Heart left ventricle (tissue), 16 donors: ENCODE results near the gene ARVCF. TPM values are rescaled to one million over a fixed set of nuclear protein-coding genes. Genes with fewer than 3 reads are reported as not detected.

Experiments used
- ATAC-seq, 4 donors: fragments of 200-7000 bp; cut with Tn5 transposase; one replicate each; pipeline ENCODE4 v1.9.1; 2020 to 2022; ENCODE audit warnings: moderate library complexity in 4 of 4, mild to moderate bottlenecking in 3 of 4, moderate number of reproducible peaks in 1 of 4
- DNase-seq, 5 donors: peaks; one replicate each; pipeline ENCODE4 v3.0.0-alpha.2; 2020
- H3K27ac ChIP-seq, 12 donors: fragments of 200-600 bp; sonication (generic) in 4 of 12; one replicate each; pipeline versions ENCODE4 v1.5.0 to v1.8.0; 2016 to 2022; ENCODE audit warnings: mild to moderate bottlenecking in 2 of 12
- H3K27me3 ChIP-seq, 9 donors: fragments of 200-600 bp; sonication (generic) in 2 of 9; one replicate each; pipeline versions ENCODE4 v1.5.1 to v1.8.0; 2016 to 2022; ENCODE audit warnings: mild to moderate bottlenecking in 3 of 9
- H3K36me3 ChIP-seq, 9 donors: fragments of 200-600 bp; sonication (generic) in 2 of 9; one replicate each; pipeline versions ENCODE4 v1.5.0 to v1.8.0; 2018 to 2022; ENCODE audit warnings: mild to moderate bottlenecking in 2 of 9
- H3K4me1 ChIP-seq, 12 donors: fragments of 200-600 bp; sonication (generic) in 4 of 12; one replicate each; pipeline versions ENCODE4 v1.5.0 to v1.8.0; 2016 to 2022; ENCODE audit warnings: mild to moderate bottlenecking in 3 of 12
- H3K4me3 ChIP-seq, 12 donors: fragments of 200-600 bp; sonication (generic) in 4 of 12; one replicate each; pipeline versions ENCODE4 v1.5.0 to v1.8.0; 2017 to 2022; ENCODE audit warnings: mild to moderate bottlenecking in 9 of 12, moderate library complexity in 4 of 12
- H3K9me3 ChIP-seq, 12 donors: fragments of 200-600 bp; sonication (generic) in 4 of 12; one replicate each; pipeline versions ENCODE4 v1.5.0 to v1.8.0; 2016 to 2022; ENCODE audit warnings: mild to moderate bottlenecking in 1 of 12
- POLR2A ChIP-seq, 2 donors: fragments of 450-650 bp; IDR thresholded peaks; one replicate each; pipeline ENCODE4 v1.6.1; 2017; ENCODE audit warnings: antibody characterized with exemption in 2 of 2, mild to moderate bottlenecking in 2 of 2, moderate library complexity in 2 of 2
- WGBS, 4 donors: extraction: QIAGEN DNeasy Blood & Tissue Kit in 2 of 4; methylation state at CpG; one replicate each; pipeline versions ENCODE4 v1.1.5 to v1.1.7; 2013 to 2018; 5-methylcytosine and 5-hydroxymethylcytosine counted together
- intact Hi-C, 10 donors: fragments of 100-400 bp; cut with DNase I; formaldehyde crosslinking; loops; one replicate each; pipeline versions ENCODE4 v1.11.1 to v1.14.2; 2022
- polyA plus RNA-seq, 2 donors: library from polyadenylated mRNA; stranded (reverse); fragments of 200-250 nt; gene quantifications; one replicate each; pipeline ENCODE4 v1.2.3, GENCODE V29; 2013
- total RNA-seq, 9 donors: library from RNA; depleted of rRNA in 2 of 9; stranded (reverse); fragments of >200 nt in 2 of 9; fragmentation: NEBNext Ultra II Directional in 3 of 9; extraction: Animal tissue kit (Norgen Biotek cat#: 25700) in 3 of 9; gene quantifications; one replicate each; pipeline versions ENCODE4 v1.1.0 to v1.2.4, GENCODE V29; 2016 to 2023
- TF ChIP-seq, protein P1 (sequence below), 12 donors: fragments of 200-600 bp; sonication (generic) in 4 of 12; IDR thresholded peaks; one replicate each; pipeline versions ENCODE4 v1.5.0 to v1.8.0; 2018 to 2022; ENCODE audit warnings: antibody characterized with exemption in 12 of 12, mild to moderate bottlenecking in 5 of 12
- donor health status: ischemic (EF 13 %, LVEDD 7.1; RV severe dilation, severe dysfunction).
- donor health status: healthy with polysubstance abuse.
- donor health status: DM: no; HTN: yes; CAD: no.
- donor health status: DM: no; HTN: no; CAD: no.
- donor health status: ischemic (EF 25% LVEDD 6.9; RV normal size, moderate dysfunction).
- donor health status: ischemic (EF 25% LVEDD 5.7; RV mildly dilated, moderate dysfunction).
- donor health status: healthy.
- donor health status: DM: yes; HTN: yes; CAD: no.
- donor health status: ischemic (EF 35%, LVEDD 5.7; RV mildly dilated, moderate dysfunction).
- donor health status: nonischemic (EF 11% LVEDD 7.7; RV severe dilation, severe dysfunction).
- donor health status: DM: yes; HTN: yes; CAD: no.
- donor health status: PGD.
- donor health status: ischemic (EF 29% LVEDD 5.4; RV normal size, mild dysfunction).
- donor health status: nonischemic (EF 23%, LVEDD 6.1; RV moderate dilation, normal function).

Gene ARVCF
- total and polyA plus RNA-seq, 11 donors: 21.2 to 46.6 (median 33.3) TPM

DNA sequence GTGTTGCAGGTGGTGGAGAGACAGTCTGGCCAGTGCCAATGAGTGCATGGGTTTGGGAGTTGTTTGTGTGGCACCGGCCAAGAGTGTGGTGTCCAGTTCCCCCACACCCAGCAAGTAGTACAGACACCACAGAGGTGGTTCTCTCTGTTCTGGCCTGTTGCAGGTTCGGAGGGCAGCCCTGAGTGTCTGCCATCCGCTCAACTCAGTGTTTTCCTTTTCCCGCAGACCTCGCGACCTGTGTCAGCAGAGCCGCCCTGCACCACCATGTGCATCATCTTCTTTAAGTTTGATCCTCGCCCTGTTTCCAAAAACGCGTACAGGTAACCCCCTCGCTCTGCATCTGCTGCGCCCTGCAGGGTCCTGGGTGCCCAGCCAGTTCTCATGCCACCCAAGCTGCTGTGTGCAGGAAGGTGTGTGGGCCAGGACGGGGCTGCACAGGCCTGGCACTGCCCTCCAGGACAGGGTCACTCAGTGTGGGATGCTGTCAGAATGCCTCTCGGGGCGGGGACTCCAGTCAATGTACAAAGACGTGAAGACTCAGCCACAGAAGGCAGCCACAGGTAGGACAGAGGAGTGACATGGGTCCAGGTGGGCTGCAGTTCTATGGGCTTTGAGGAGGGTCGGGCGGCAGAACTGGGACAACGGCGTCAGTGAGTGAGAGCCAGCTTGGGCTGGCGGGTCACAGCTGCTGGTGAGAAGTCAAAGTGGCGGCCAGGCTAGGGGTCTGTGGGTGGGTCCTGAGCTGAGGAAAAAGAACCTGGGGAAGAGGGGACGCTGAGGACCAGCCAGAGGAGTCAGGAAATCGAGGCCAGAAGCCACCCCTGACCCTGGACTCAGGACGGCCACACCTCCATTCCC is 20.1 kb upstream of the ARVCF start:
- TF ChIP-seq, protein P1, sequence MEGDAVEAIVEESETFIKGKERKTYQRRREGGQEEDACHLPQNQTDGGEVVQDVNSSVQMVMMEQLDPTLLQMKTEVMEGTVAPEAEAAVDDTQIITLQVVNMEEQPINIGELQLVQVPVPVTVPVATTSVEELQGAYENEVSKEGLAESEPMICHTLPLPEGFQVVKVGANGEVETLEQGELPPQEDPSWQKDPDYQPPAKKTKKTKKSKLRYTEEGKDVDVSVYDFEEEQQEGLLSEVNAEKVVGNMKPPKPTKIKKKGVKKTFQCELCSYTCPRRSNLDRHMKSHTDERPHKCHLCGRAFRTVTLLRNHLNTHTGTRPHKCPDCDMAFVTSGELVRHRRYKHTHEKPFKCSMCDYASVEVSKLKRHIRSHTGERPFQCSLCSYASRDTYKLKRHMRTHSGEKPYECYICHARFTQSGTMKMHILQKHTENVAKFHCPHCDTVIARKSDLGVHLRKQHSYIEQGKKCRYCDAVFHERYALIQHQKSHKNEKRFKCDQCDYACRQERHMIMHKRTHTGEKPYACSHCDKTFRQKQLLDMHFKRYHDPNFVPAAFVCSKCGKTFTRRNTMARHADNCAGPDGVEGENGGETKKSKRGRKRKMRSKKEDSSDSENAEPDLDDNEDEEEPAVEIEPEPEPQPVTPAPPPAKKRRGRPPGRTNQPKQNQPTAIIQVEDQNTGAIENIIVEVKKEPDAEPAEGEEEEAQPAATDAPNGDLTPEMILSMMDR (IDR thresholded peaks at IDR 0.05): no peak
- TF ChIP-seq POLR2A (IDR thresholded peaks at IDR 0.05): no peak
- H3K27ac ChIP-seq: no peak overlapping the region
- peaks cover 0 to 64% (median 55%) of the 10 kb centered on the region in 9 donors for H3K36me3 ChIP-seq
- 92 to 96% (median 95%) methylated on average over 25 of the region's 25 CpGs for WGBS, 4 donors
- no peak for ATAC-seq
- H3K27me3 ChIP-seq: no peaks in the 10 kb centered on the region
- intact Hi-C loops: loop anchor here in 2 of 10 donors (5.0 to 10.0 kb wide), 2 partner anchors 41 to 48 kb away; partner anchors contain the start of gene DGCR8 (in 1 of the 2)
- no peaks in the 10 kb centered on the region for H3K9me3 ChIP-seq
- no peak for DNase-seq
- H3K4me3 ChIP-seq: no peak overlapping the region
- peaks cover 10 to 57% (median 35%) of the 10 kb centered on the region in 12 donors for H3K4me1 ChIP-seq

DNA sequence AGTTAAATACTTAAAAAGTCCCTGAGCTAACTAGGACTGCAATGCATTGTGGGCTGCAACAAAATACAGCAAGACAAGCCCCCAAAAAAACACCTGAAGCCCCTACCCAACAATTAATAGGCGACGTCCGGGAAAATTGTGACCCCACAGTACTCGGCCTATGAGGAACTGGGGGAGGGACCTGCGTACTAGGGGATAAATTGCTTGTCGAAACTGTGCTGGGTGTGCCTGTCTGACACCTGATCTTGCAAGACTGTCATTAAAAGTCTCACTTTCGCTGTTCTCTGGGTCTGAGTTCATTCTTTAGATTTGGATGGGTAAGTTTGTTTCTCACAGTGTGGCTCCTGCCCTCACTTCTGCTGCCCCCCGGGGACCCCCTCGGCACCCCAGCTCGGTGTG is 19.5 kb upstream of the ARVCF start:
- H3K27ac ChIP-seq: no peak overlapping the region
- H3K4me1 ChIP-seq: peaks cover 11 to 64% (median 40%) of the 10 kb centered on the region in 12 donors
- H3K9me3 ChIP-seq: no peaks in the 10 kb centered on the region
- TF ChIP-seq POLR2A (IDR thresholded peaks at IDR 0.05): no peak
- TF ChIP-seq, protein P1 (IDR thresholded peaks at IDR 0.05): no peak
- DNase-seq (no peak), ATAC-seq (no peak)
- no peak overlapping the region for H3K4me3 ChIP-seq
- intact Hi-C loops: loop anchor here in 2 of 10 donors (5.0 to 10.0 kb wide), 2 partner anchors 41 to 49 kb away; partner anchors contain the start of gene DGCR8 (in 1 of the 2)
- 86 to 94% (median 91%) methylated on average over 10 of the region's 10 CpGs for WGBS, 4 donors
- no peaks in the 10 kb centered on the region for H3K27me3 ChIP-seq
- H3K36me3 ChIP-seq: peaks cover 0 to 64% (median 50%) of the 10 kb centered on the region in 9 donors

DNA sequence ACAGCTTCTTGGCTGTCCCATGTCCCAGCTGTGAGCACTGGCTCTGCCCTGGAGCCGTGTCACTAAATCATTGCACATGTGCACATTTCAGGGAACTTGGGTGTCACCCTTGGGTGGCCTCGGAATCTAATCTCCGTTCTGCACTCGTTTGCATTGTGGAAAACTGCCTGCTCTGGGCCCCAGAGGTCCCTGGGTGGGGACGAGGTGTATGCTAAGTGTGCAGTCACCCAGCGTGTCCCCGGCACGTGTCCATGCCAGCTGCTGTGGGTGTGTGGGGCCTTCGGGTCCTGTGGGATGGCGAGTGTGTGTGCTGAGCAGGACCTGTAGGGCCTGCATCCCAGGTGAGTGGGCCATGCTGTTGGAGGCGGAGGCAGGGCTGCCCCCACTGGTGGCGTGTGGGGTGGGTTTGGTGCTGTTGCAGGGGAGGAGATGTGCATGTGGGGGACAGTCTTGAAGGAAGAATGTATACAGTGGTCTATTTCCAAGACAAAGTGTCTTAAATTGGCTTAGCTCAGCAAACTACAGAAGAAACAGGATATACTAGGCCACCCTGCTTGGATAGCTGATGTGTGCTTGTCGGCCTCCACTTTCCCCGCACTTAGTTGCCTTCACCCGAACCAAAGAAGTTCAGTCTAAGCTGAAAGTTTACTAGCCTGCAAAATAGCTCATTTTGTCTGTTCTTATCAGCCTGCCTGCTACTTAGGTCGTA is 18.9 kb upstream of the ARVCF start:
- Histone ChIP-seq H3K9me3 (no peaks in the 10 kb centered on the region), H3K27ac (no peak overlapping the region), H3K27me3 (no peaks in the 10 kb centered on the region), H3K4me1 (peaks cover 11 to 68% (median 40%) of the 10 kb centered on the region in 12 donors), H3K4me3 (no peak overlapping the region), H3K36me3 (peaks cover 0 to 59% (median 46%) of the 10 kb centered on the region in 9 donors)
- TF ChIP-seq, protein P1 (IDR thresholded peaks at IDR 0.05): no peak
- intact Hi-C loops: loop anchor here in 2 of 10 donors (5.0 to 10.0 kb wide), 2 partner anchors 42 to 49 kb away; partner anchors contain the start of gene DGCR8 (in 1 of the 2)
- 77 to 88% (median 83%) methylated on average over 16 of the region's 16 CpGs for WGBS, 4 donors
- ATAC-seq: no peak
- no peak for DNase-seq

DNA sequence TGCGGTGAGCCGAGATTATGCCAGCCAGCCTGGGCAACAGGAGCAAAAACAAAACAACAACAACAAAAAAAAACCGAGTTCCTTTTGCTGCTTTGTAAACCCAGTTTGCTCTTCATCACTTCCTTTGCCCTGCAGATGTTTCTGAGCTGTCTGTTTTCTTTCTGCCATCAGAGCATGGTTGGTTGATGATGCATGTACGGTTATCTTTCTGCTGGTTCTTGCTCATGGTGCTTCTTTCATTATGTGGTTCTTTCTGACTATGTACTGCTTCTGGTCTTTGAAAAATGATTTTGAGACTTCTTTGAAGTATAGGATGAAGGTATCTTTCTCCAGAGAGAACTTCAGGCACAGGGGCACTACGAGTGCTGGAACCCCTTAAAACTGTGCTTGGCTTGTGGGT is 17.5 kb upstream of the ARVCF start:
- WGBS, 4 donors: 80 to 95% (median 87%) methylated on average over 5 of the region's 5 CpGs
- peaks cover 11 to 76% (median 46%) of the 10 kb centered on the region in 12 donors for H3K4me1 ChIP-seq
- H3K27me3 ChIP-seq: no peaks in the 10 kb centered on the region
- intact Hi-C loops: loop anchor here in 1 of 10 donors (10.0 kb wide), 1 partner anchor 51 kb away; the partner anchor contains the start of gene DGCR8
- DNase-seq (no peak), ATAC-seq (no peak)
- no peak overlapping the region for H3K4me3 ChIP-seq
- TF ChIP-seq, protein P1 (IDR thresholded peaks at IDR 0.05): no peak
- no peak for TF ChIP-seq POLR2A (IDR thresholded peaks at IDR 0.05)
- H3K36me3 ChIP-seq: peaks cover 0 to 48% (median 35%) of the 10 kb centered on the region in 9 donors
- H3K27ac ChIP-seq: peak overlapping the region in 1 of 12 donors; percentile 85
- H3K9me3 ChIP-seq: no peaks in the 10 kb centered on the region
